ENCODE data around the gene RAPGEF3.
A peak's percentile ranks its signal among the peaks of the same experiment; 100 is the strongest.

RAPGEF3 gene

GRCh38 chr12:47746073-47746472 lies 12.6 kb downstream of the RAPGEF3 start:
- no peak for TF ChIP-seq CTCF (IDR thresholded peaks at IDR 0.05)

- TF ChIP-seq CTCF (IDR thresholded peaks at IDR 0.05): no peak
Measured at GRCh38 chr12:47745485-47746041, 13.1 kb downstream of the RAPGEF3 start.

- no peak for TF ChIP-seq CTCF (IDR thresholded peaks at IDR 0.05)
Measured at GRCh38 chr12:47744778-47745436, 13.8 kb downstream of the RAPGEF3 start.

- TF ChIP-seq CTCF (IDR thresholded peaks at IDR 0.05): peak; percentile 89
Measured at GRCh38 chr12:47744005-47744651, 14.6 kb downstream of the RAPGEF3 start.

GRCh38 chr12:47743311-47743860 lies 15.3 kb downstream of the RAPGEF3 start:
- no peak for TF ChIP-seq CTCF (IDR thresholded peaks at IDR 0.05)

GRCh38 chr12:47742253-47742825 lies 16.3 kb downstream of the RAPGEF3 start:
- TF ChIP-seq CTCF (IDR thresholded peaks at IDR 0.05): peak; percentile 99

- TF ChIP-seq CTCF (IDR thresholded peaks at IDR 0.05): no peak
Measured at GRCh38 chr12:47741340-47741703, 17.4 kb downstream of the RAPGEF3 start.
